HCT116 (cell line): ENCODE data around the gene ADAM10. TPM values are rescaled to one million over a fixed set of nuclear protein-coding genes. Genes with fewer than 3 reads are reported as not detected.
"Not testable (repeated sequence)": the region's sequence is repeated elsewhere in the genome, so short reads cannot be mapped to it uniquely, and the experiment has no call there.

ENCODE experiments used
- ATAC-seq: fragments of 200-7000 bp; cut with Tn5 transposase; 2 replicates; pipeline ENCODE4 v1.9.1; 2020; ENCODE audit warnings: mild to moderate bottlenecking, moderate library complexity
- BruUV-seq: library from RNA; stranded (reverse); fragments of 400-500 nt; replicated peaks from 2 replicates; lab custom pipeline; 2021; lab: Mats Ljungman, UMichigan
- CTCF ChIA-PET: fragments of 300-600 bp; sonication (Branson Sonifier 250); formaldehyde crosslinking; loops from one replicate; lab custom pipeline; 2021; ENCODE audit warnings: antibody characterized with exemption; lab: Charles Lee
- POLR2A ChIA-PET: fragments of 300-600, 350-600 bp; sonication (Branson Sonifier 250); formaldehyde crosslinking; loops from one replicate; lab custom pipeline; 2021; ENCODE audit warnings: antibody characterized with exemption; lab: Charles Lee
- RAD21 ChIA-PET, 2 experiments: fragments of 300-600 bp; sonication (Branson Sonifier 250); formaldehyde crosslinking; loops; one replicate each; lab custom pipeline; 2023; ENCODE audit warnings: low total read pairs in 2 of 2; ENCODE audit not compliant: uncharacterized antibody in 2 of 2, unreplicated experiment in 2 of 2, low non-redundant PET in 1 of 2; lab: Charles Lee
- DNase-seq: peaks from one replicate; pipeline ENCODE4 v3.0.0-alpha.2; 2010; ENCODE audit warnings: low read depth, low spot score
- H2AFZ ChIP-seq: fragments of 200-600 bp; shearing (Covaris generic), sonication (generic); 2 replicates; pipeline ENCODE4 v1.6.1; 2017; ENCODE audit warnings: low read depth, mixed run types, mixed read lengths, antibody characterized with exemption, low read length; ENCODE audit not compliant: poor library complexity, severe bottlenecking
- H3K27ac ChIP-seq: 2 replicates; pipeline ENCODE4 v1.5.1; 2012; ENCODE audit warnings: low read depth, low read length
- H3K27me3 ChIP-seq: fragments of 200-600 bp; sonication (generic); 2 replicates; pipeline ENCODE4 v1.6.1; 2016; ENCODE audit warnings: mixed run types, low read length, mixed read lengths; ENCODE audit not compliant: insufficient read depth
- H3K36me3 ChIP-seq, 2 experiments: fragments of 200-500 bp in 1 of 2; fragments of 200-600 bp in 1 of 2; sonication (Bioruptor generic) in 1 of 2; sonication (generic) in 1 of 2; 2 replicates each; pipeline versions ENCODE4 v1.5.1 to v1.6.1; 2014 to 2016; ENCODE audit warnings: low read length in 2 of 2, inconsistent platforms in 1 of 2, mixed read lengths in 1 of 2, mixed run types in 1 of 2; ENCODE audit not compliant: insufficient read depth in 2 of 2, control insufficient read depth in 1 of 2
- H3K4me1 ChIP-seq, 2 experiments: fragments of 200-600 bp in 1 of 2; sonication (generic) in 1 of 2; 2 replicates each; pipeline versions ENCODE4 v1.5.1 to v1.6.1; 2012 to 2017; ENCODE audit warnings: low read length in 2 of 2, inconsistent platforms in 1 of 2, mild to moderate bottlenecking in 1 of 2, mixed read lengths in 1 of 2, mixed run types in 1 of 2, moderate library complexity in 1 of 2; ENCODE audit not compliant: insufficient read depth in 2 of 2, control insufficient read depth in 1 of 2
- H3K4me2 ChIP-seq: fragments of 200-600 bp; sonication (generic); 2 replicates; pipeline ENCODE4 v1.6.1; 2017; ENCODE audit warnings: mixed run types, low read length, mixed read lengths
- H3K4me3 ChIP-seq, 2 experiments: fragments of 200-600 bp in 1 of 2; sonication (generic) in 1 of 2; replicated peaks in 1 of 2; 2 replicates each; pipeline ENCODE4 v1.5.1; 2011 to 2016; ENCODE audit warnings: low read length in 2 of 2, control low read depth in 1 of 2, low read depth in 1 of 2, mild to moderate bottlenecking in 1 of 2, mixed read lengths in 1 of 2, mixed run types in 1 of 2
- H3K79me2 ChIP-seq: fragments of 200-600 bp; sonication (generic); 2 replicates; pipeline ENCODE4 v1.6.1; 2017; ENCODE audit warnings: mild to moderate bottlenecking, mixed run types, low read length, moderate library complexity, mixed read lengths; ENCODE audit not compliant: insufficient read depth
- H3K9ac ChIP-seq: fragments of 200-600 bp; sonication (generic); 2 replicates; pipeline ENCODE4 v1.6.1; 2016; ENCODE audit warnings: low read length, mixed read lengths
- H3K9me2 ChIP-seq: fragments of 200-600 bp; sonication (generic), shearing (Covaris generic); 2 replicates; pipeline ENCODE4 v1.6.1; 2017; ENCODE audit warnings: mixed run types, mild to moderate bottlenecking, moderate library complexity; ENCODE audit not compliant: insufficient read depth
- H3K9me3 ChIP-seq, 2 experiments: fragments of 200-500 bp in 1 of 2; fragments of 200-600 bp in 1 of 2; sonication (Bioruptor generic) in 1 of 2; sonication (generic) in 1 of 2; 2 replicates each; pipeline ENCODE4 v1.6.1; 2014 to 2017; ENCODE audit warnings: low read length in 2 of 2, mixed read lengths in 2 of 2, inconsistent platforms in 1 of 2, low read depth in 1 of 2, mild to moderate bottlenecking in 1 of 2, mixed run types in 1 of 2, moderate library complexity in 1 of 2; ENCODE audit not compliant: control insufficient read depth in 1 of 2, insufficient read depth in 1 of 2
- H4K20me1 ChIP-seq: fragments of 200-600 bp; sonication (generic), shearing (Covaris generic); 2 replicates; pipeline ENCODE4 v1.6.1; 2017; ENCODE audit warnings: mixed run types, mild to moderate bottlenecking, moderate library complexity; ENCODE audit not compliant: insufficient read depth
- ATF3 ChIP-seq: IDR thresholded peaks from 2 replicates; pipeline ENCODE4 v1.6.1; 2012
- CBX3 ChIP-seq: IDR thresholded peaks from 2 replicates; pipeline ENCODE4 v1.6.1; 2012; ENCODE audit warnings: low read depth
- CEBPB ChIP-seq: IDR thresholded peaks from 2 replicates; pipeline ENCODE4 v1.6.1; 2012; ENCODE audit warnings: low read depth
- CTCF ChIP-seq, 3 experiments: fragments of 200-600 bp in 1 of 3; sonication (generic) in 1 of 3; IDR thresholded peaks in 2 of 3; conservative IDR thresholded peaks in 1 of 3; 2 replicates each; pipeline ENCODE4 v1.5.1; 2012 to 2017; ENCODE audit warnings: low read depth in 2 of 3, low read length in 2 of 3, antibody characterized with exemption in 1 of 3, borderline replicate concordance in 1 of 3, control low read depth in 1 of 3, mild to moderate bottlenecking in 1 of 3, mixed read lengths in 1 of 3, mixed run types in 1 of 3, moderate library complexity in 1 of 3; ENCODE audit not compliant: insufficient read depth in 1 of 3
- EGR1 ChIP-seq: IDR thresholded peaks from 2 replicates; pipeline ENCODE4 v1.6.1; 2012; ENCODE audit warnings: low read depth
- ELF1 ChIP-seq: IDR thresholded peaks from 2 replicates; pipeline ENCODE4 v1.6.1; 2012; ENCODE audit warnings: low read depth, borderline replicate concordance
- EZH2 ChIP-seq: fragments of 200-600 bp; sonication (generic); IDR thresholded peaks from 2 replicates; pipeline ENCODE4 v1.6.1; 2017; ENCODE audit warnings: antibody characterized with exemption, mixed run types
- FOSL1 ChIP-seq: IDR thresholded peaks from 2 replicates; pipeline ENCODE4 v1.6.1; 2012; ENCODE audit warnings: low read depth
- REST ChIP-seq: IDR thresholded peaks from 2 replicates; pipeline ENCODE4 v1.6.1; 2012; ENCODE audit warnings: low read depth
- SRF ChIP-seq: IDR thresholded peaks from 2 replicates; pipeline ENCODE4 v1.6.1; 2012; ENCODE audit warnings: low read depth
- ZFX ChIP-seq: fragments of 450-650 bp; IDR thresholded peaks from 2 replicates; pipeline ENCODE4 v1.6.1; 2017
- ZNF274 ChIP-seq: fragments of 200-500 bp; sonication (Bioruptor generic); IDR thresholded peaks from 2 replicates; pipeline ENCODE4 v1.6.1; 2014; ENCODE audit warnings: mild to moderate bottlenecking, low read depth, low read length, inconsistent platforms
- intact Hi-C: fragments of 100-400 bp; cut with micrococcal nuclease; formaldehyde crosslinking; loops from 2 replicates; pipeline ENCODE4 v1.10.0; 2022
- total RNA-seq: library from RNA; stranded (reverse); gene quantifications from one replicate; pipeline ENCODE4 v1.2.1, GENCODE V29; 2021; ENCODE audit not compliant: unreplicated experiment
- TF ChIP-seq, protein P1 (sequence below): IDR thresholded peaks from 2 replicates; pipeline ENCODE4 v1.6.1; 2012

Gene ADAM10
- total RNA-seq, 1 experiment from 2014 or later: 158 TPM

- BruUV-seq, H3K4me3 ChIP-seq, H3K9me2 ChIP-seq, CTCF ChIA-PET, H3K4me2 ChIP-seq, H3K9me3 ChIP-seq, H4K20me1 ChIP-seq, POLR2A ChIA-PET, intact Hi-C loops, H3K9ac ChIP-seq, RAD21 ChIA-PET, H3K36me3 ChIP-seq, H2AFZ ChIP-seq, ATAC-seq, DNase-seq, H3K27me3 ChIP-seq, H3K27ac ChIP-seq: not testable (repeated sequence)
- H3K4me1 ChIP-seq: peaks cover 14 to 18% of the 10 kb centered on the region in 2 experiments
- H3K79me2 ChIP-seq: peaks cover 20% of the 10 kb centered on the region
These were observed 19.1 kb upstream of the ADAM10 start for GRCh38 chr15:58768601-58769004.

DNA sequence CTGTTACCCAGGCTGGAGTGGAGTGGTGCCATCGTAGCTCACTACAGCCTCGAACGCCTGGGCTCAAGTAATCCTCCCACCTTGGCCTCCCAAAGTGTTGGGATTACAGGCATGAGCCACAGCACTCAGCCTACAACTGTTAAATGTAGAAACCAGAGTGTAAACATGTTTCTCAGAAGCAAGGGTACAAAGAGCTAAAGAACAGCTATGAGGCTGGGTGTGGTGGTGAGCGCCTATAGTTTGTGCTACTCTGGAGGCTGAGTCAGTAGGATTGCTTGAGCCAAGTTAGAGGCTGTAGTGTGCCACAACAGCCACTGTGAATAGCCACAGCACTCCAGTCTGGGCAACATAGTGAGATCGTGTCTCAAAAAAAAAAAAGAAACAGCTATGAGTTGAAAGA is 16.8 kb upstream of the ADAM10 start:
- intact Hi-C loops: no loop called here
- Histone ChIP-seq H3K9ac (no peak overlapping the region), H3K27ac (no peak overlapping the region), H3K9me2 (no peaks in the 10 kb centered on the region), H3K36me3 (no peaks in the 10 kb centered on the region), H2AFZ (no peak overlapping the region), H3K4me2 (no peak overlapping the region), H3K9me3 (peaks cover 0 to 7% of the 10 kb centered on the region in 2 experiments; a peak in 2 of 4 replicates), H4K20me1 (no peaks in the 10 kb centered on the region), H3K4me3 (no peak overlapping the region), H3K27me3 (no peaks in the 10 kb centered on the region), H3K4me1 (peaks cover 7 to 10% of the 10 kb centered on the region in 2 experiments), H3K79me2 (no peaks in the 10 kb centered on the region)
- DNase-seq (no peak), ATAC-seq (no peak)
- RAD21 ChIA-PET: no interaction called here
- POLR2A ChIA-PET: no interaction called here
- TF ChIP-seq CBX3: no peak
- no peak for TF ChIP-seq ZNF274
- TF ChIP-seq, protein P1, sequence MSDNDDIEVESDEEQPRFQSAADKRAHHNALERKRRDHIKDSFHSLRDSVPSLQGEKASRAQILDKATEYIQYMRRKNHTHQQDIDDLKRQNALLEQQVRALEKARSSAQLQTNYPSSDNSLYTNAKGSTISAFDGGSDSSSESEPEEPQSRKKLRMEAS: no peak
- no peak for TF ChIP-seq EGR1
- no peak for TF ChIP-seq EZH2
- no peak for TF ChIP-seq CTCF (IDR thresholded peaks at IDR 0.05 in 2 of 3, conservative IDR thresholded peaks at IDR 0.05 in 1 of 3; ENCODE audit: borderline replicate concordance in 1 of 3, insufficient read depth in 1 of 3, low read depth in 2 of 3, low read length in 2 of 3)
- TF ChIP-seq CEBPB: no peak
- no peak for TF ChIP-seq FOSL1
- no peak for TF ChIP-seq ZFX
- TF ChIP-seq REST: no peak
- TF ChIP-seq ATF3: no peak
- no peak for TF ChIP-seq ELF1
- no peak for TF ChIP-seq SRF
- BruUV-seq: no TSS peak
- CTCF ChIA-PET: no interaction called here
